Esophagus muscularis mucosa (tissue), 3 donors: Measurements from ENCODE around the gene XIRP2.

Source experiments
- POLR2AphosphoS5 ChIP-seq, 2 donors: sonication (generic); formaldehyde crosslinking; IDR thresholded peaks; one replicate each; pipeline ENCODE4 v1.6.1; 2017; ENCODE audit warnings: antibody characterized with exemption in 2 of 2
- TF ChIP-seq, protein P1 (sequence below), 3 experiments: fragments of 200-600 bp in 2 of 3; fragments of 450-650 bp in 1 of 3; sonication (generic) in 2 of 3; IDR thresholded peaks; one replicate each; pipeline ENCODE4 v1.5.1; 2017 to 2019; ENCODE audit warnings: antibody characterized with exemption in 3 of 3, mild to moderate bottlenecking in 2 of 3, moderate library complexity in 1 of 3

DNA sequence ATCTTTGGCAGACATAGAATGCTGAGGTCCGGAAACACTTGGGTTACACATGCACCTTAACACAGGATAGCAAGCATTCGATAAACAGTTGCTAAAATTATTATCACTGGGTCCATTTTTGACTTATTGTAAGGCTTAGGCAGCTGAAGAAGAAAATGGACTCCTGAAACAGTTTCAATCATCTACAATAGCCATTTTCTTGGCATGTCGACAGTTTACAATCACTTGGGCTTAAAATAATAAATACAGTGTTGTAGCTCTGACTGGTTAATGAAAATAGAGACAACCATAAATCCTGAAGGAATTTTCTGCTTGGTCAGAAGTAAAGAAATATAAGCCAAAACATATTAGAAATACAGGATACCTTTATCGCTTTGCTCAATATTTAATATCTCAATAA is 169.2 kb downstream of the XIRP2 start:
- TF ChIP-seq, protein P1, sequence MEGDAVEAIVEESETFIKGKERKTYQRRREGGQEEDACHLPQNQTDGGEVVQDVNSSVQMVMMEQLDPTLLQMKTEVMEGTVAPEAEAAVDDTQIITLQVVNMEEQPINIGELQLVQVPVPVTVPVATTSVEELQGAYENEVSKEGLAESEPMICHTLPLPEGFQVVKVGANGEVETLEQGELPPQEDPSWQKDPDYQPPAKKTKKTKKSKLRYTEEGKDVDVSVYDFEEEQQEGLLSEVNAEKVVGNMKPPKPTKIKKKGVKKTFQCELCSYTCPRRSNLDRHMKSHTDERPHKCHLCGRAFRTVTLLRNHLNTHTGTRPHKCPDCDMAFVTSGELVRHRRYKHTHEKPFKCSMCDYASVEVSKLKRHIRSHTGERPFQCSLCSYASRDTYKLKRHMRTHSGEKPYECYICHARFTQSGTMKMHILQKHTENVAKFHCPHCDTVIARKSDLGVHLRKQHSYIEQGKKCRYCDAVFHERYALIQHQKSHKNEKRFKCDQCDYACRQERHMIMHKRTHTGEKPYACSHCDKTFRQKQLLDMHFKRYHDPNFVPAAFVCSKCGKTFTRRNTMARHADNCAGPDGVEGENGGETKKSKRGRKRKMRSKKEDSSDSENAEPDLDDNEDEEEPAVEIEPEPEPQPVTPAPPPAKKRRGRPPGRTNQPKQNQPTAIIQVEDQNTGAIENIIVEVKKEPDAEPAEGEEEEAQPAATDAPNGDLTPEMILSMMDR (IDR thresholded peaks at IDR 0.05), result no peak
- no peak for TF ChIP-seq POLR2AphosphoS5 (IDR thresholded peaks at IDR 0.05)
